Measurements from ENCODE around the gene RRAGD. TPM values are rescaled to one million over a fixed set of nuclear protein-coding genes. Genes with fewer than 3 reads are reported as not detected.

The RRAGD gene
- total RNA-seq, 1 experiment from 2014 or later: 27.8 TPM

GRCh38 chr6:89430201-89430962 lies 18.3 kb upstream of the RRAGD start:
- intact Hi-C loops (cut with micrococcal nuclease; ENCODE audit: unreplicated experiment) (no loop called here), in situ Hi-C loops (cut with HindIII; ENCODE audit: low pct_unique_long_range_greater_than_20kb, low sequenced_read_pairs) (no loop called here)
- no peaks in the 10 kb centered on the region for H3K9me3 ChIP-seq (ENCODE audit: control insufficient read depth, insufficient read depth, low read depth, low read length)
- no peak overlapping the region for H3K4me3 ChIP-seq (ENCODE audit: low read depth in 2 of 2, low read length in 2 of 2)
- ATAC-seq (no peak), DNase-seq (ENCODE audit: low read depth, low spot score) (no peak)
- H3K27ac ChIP-seq (ENCODE audit: low read length): no peak overlapping the region
- POLR2A ChIA-PET: no interaction called here
- no peak for TF ChIP-seq POLR2AphosphoS5 (IDR thresholded peaks at IDR 0.05; ENCODE audit: low read depth, low read length)
- TF ChIP-seq SIN3A (IDR thresholded peaks at IDR 0.05; ENCODE audit: borderline replicate concordance, insufficient read depth, low read depth, low read length): no peak
- TF ChIP-seq CTCF (IDR thresholded peaks at IDR 0.05): no peak
- no peak for TF ChIP-seq TCF7L2 (IDR thresholded peaks at IDR 0.05; ENCODE audit: low read depth, low read length)
- TF ChIP-seq REST (IDR thresholded peaks at IDR 0.05; ENCODE audit: insufficient read depth in 1 of 2, low read depth in 2 of 2, low read length in 1 of 2): no peak
- no TSS peak for BruUV-seq (replicated peaks)
- H3K4me1 ChIP-seq (ENCODE audit: control insufficient read depth, insufficient read depth, low read length): 0 out of 2 replicates have a peak, but pooled peaks cover 3% of the 10 kb centered on the region
- CTCF ChIA-PET: no interaction called here
- no peaks in the 10 kb centered on the region for H3K36me3 ChIP-seq (ENCODE audit: control insufficient read depth, insufficient read depth, low read length)
- H3K27me3 ChIP-seq (ENCODE audit: control insufficient read depth, insufficient read depth, low read length): peaks cover 4% of the 10 kb centered on the region; the same call in 1 of the 2 replicates

- Histone ChIP-seq H3K4me3 (ENCODE audit: low read depth in 2 of 2, low read length in 2 of 2) (no peak overlapping the region), H3K9me3 (ENCODE audit: control insufficient read depth, insufficient read depth, low read depth, low read length) (no peaks in the 10 kb centered on the region), H3K36me3 (ENCODE audit: control insufficient read depth, insufficient read depth, low read length) (no peaks in the 10 kb centered on the region), H3K27ac (ENCODE audit: low read length) (no peak overlapping the region), H3K4me1 (ENCODE audit: control insufficient read depth, insufficient read depth, low read length) (peaks cover 7% of the 10 kb centered on the region; the same call in 1 of the 2 replicates), H3K27me3 (ENCODE audit: control insufficient read depth, insufficient read depth, low read length) (no peaks in the 10 kb centered on the region; the same call in 1 of the 2 replicates)
- BruUV-seq (replicated peaks): no TSS peak
- in situ Hi-C loops (cut with HindIII; ENCODE audit: low pct_unique_long_range_greater_than_20kb, low sequenced_read_pairs) (no loop called here), intact Hi-C loops (cut with micrococcal nuclease; ENCODE audit: unreplicated experiment) (no loop called here)
- no peak for DNase-seq (ENCODE audit: low read depth, low spot score)
- TF ChIP-seq CTCF (IDR thresholded peaks at IDR 0.05) (no peak), REST (IDR thresholded peaks at IDR 0.05; ENCODE audit: insufficient read depth in 1 of 2, low read depth in 2 of 2, low read length in 1 of 2) (no peak), POLR2AphosphoS5 (IDR thresholded peaks at IDR 0.05; ENCODE audit: low read depth, low read length) (no peak), SIN3A (IDR thresholded peaks at IDR 0.05; ENCODE audit: borderline replicate concordance, insufficient read depth, low read depth, low read length) (no peak), TCF7L2 (IDR thresholded peaks at IDR 0.05; ENCODE audit: low read depth, low read length) (no peak)
- ChIA-PET POLR2A (no interaction called here), CTCF (no interaction called here)
- no peak for ATAC-seq
These were observed 4.7 kb upstream of the RRAGD start for GRCh38 chr6:89416796-89417195.

Measured in Panc1 (cell line).